ENCODE results near the gene PCNX2.

Gene PCNX2

GRCh38 chr1:233278631-233279030 is 16.9 kb downstream of the PCNX2 start:
- TF ChIP-seq, protein P1, sequence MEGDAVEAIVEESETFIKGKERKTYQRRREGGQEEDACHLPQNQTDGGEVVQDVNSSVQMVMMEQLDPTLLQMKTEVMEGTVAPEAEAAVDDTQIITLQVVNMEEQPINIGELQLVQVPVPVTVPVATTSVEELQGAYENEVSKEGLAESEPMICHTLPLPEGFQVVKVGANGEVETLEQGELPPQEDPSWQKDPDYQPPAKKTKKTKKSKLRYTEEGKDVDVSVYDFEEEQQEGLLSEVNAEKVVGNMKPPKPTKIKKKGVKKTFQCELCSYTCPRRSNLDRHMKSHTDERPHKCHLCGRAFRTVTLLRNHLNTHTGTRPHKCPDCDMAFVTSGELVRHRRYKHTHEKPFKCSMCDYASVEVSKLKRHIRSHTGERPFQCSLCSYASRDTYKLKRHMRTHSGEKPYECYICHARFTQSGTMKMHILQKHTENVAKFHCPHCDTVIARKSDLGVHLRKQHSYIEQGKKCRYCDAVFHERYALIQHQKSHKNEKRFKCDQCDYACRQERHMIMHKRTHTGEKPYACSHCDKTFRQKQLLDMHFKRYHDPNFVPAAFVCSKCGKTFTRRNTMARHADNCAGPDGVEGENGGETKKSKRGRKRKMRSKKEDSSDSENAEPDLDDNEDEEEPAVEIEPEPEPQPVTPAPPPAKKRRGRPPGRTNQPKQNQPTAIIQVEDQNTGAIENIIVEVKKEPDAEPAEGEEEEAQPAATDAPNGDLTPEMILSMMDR (IDR thresholded peaks at IDR 0.05; ENCODE audit: low read depth, low read length) = no peak

GRCh38 chr1:233277637-233278606 is 17.6 kb downstream of the PCNX2 start:
- TF ChIP-seq, protein P1 (IDR thresholded peaks at IDR 0.05; ENCODE audit: low read depth, low read length) = no peak

More at GRCh38 chr1:233278631-233279030, 16.9 kb downstream of the PCNX2 start:
- no peak overlapping the region for H3K4me3 ChIP-seq (ENCODE audit: low read depth, low read length)

GRCh38 chr1:233269656-233270055 is 25.9 kb downstream of the PCNX2 start:
- no peak overlapping the region for H3K4me3 ChIP-seq (ENCODE audit: low read depth, low read length)
- TF ChIP-seq, protein P1 (IDR thresholded peaks at IDR 0.05; ENCODE audit: low read depth, low read length) = no peak

More at GRCh38 chr1:233277637-233278606, 17.6 kb downstream of the PCNX2 start:
- H3K4me3 ChIP-seq (ENCODE audit: low read depth, low read length) = no peak overlapping the region

- TF ChIP-seq, protein P1 (IDR thresholded peaks at IDR 0.05; ENCODE audit: low read depth, low read length) = no peak
- no peak overlapping the region for H3K4me3 ChIP-seq (ENCODE audit: low read depth, low read length)
Observed at GRCh38 chr1:233268389-233269022, 27.0 kb downstream of the PCNX2 start.

DNA sequence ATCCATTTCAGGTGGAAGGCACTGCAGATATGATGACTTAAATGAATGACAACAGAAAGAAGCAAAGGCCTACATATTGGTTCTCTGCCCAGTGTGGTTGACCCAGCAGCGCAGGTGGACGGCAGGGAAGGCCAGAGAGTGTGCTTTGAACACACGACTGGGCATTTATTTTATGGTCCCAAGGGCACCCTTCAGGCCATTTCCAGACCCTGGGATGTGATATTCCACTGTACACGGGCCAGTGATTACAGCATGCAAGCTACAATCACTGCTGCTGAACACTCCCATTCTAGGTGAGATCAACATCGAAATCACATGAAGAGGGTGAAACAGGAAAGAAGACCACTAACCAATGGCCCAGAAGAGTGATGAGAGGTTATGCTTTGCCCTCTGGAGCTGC is 33.8 kb downstream of the PCNX2 start:
- TF ChIP-seq, protein P1 (IDR thresholded peaks at IDR 0.05; ENCODE audit: low read depth, low read length) = no peak
- no peak overlapping the region for H3K4me3 ChIP-seq (ENCODE audit: low read depth, low read length)

- TF ChIP-seq, protein P1 (IDR thresholded peaks at IDR 0.05; ENCODE audit: low read depth, low read length) = no peak
- H3K4me3 ChIP-seq (ENCODE audit: low read depth, low read length) = no peak overlapping the region
Observed at GRCh38 chr1:233261206-233261605, 34.3 kb downstream of the PCNX2 start.

GRCh38 chr1:233257786-233258185 is 37.7 kb downstream of the PCNX2 start:
- TF ChIP-seq, protein P1 (IDR thresholded peaks at IDR 0.05; ENCODE audit: low read depth, low read length) = no peak
- no peak overlapping the region for H3K4me3 ChIP-seq (ENCODE audit: low read depth, low read length)
